ENCODE measurements around the gene KRT17. TPM values are rescaled to one million over a fixed set of nuclear protein-coding genes. Genes with fewer than 3 reads are reported as not detected.
"Not testable (repeated sequence)": the region's sequence is repeated elsewhere in the genome, so short reads cannot be mapped to it uniquely, and the experiment has no call there.

Gene KRT17
- polyA plus RNA-seq, 1 donor from 2014 or later: not detected

DNA sequence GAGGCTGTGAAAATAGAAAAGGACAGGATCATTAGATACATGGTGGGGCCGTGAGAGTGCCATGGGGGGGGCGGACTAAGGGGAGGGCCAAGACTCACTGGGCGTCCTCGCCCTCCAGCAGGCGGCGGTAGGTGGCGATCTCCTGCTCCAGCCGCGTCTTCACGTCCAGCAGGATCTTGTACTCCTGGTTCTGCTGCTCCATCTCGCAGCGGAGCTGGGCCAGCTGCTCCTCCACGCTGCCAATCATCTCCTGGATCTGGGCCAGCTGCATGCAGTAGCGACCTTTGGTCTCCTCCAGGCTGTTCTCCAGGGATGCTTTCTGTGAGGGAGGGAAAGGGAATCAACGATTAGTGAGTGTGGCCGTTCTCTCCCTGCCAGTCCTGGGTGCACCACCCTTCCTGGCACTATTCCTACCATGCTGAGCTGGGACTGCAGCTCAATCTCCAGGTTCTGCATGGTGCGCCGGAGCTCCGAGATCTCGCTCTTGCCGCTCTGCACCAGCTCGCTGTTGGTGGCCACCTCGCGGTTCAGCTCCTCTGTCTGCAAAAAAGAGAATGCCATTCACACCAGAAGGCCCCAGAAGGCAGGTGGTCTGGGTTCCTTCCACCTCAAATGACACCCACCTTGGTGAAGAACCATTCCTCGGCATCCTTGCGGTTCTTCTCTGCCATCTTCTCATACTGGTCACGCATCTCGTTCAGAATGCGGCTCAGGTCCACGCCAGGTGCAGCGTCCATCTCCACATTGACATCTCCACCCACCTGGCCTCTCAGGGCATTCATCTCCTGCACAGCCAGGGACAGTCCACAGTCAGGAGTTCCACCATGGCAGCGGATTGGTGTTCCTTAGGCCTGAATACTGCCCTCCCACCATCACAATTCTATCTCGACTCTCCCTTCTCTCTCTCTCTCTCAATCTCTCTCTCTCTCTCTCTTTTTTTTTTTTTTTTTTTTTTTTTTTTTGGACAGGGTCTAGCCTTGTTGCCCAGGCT, 40.9 kb downstream of the KRT17 start:
- Histone ChIP-seq H4K20me1 (ENCODE audit: insufficient read depth) (no peaks in the 10 kb centered on the region), H3K4me2 (ENCODE audit: low read length) (no peak overlapping the region), H3F3A (ENCODE audit: insufficient read depth, low read length, poor library complexity, severe bottlenecking) (no peaks in the 10 kb centered on the region), H3K79me2 (replicated peaks; ENCODE audit: insufficient read depth, low read length) (no peaks in the 10 kb centered on the region), H3K9me2 (ENCODE audit: insufficient read depth, low read length) (no peaks in the 10 kb centered on the region), H3K36me3 (ENCODE audit: insufficient read depth, low read length) (no peaks in the 10 kb centered on the region), H3K4me3 (ENCODE audit: low read length) (no peak overlapping the region), H3K27ac (ENCODE audit: low read length) (no peak overlapping the region), H3K27me3 (ENCODE audit: insufficient read depth, low read depth, low read length) (no peaks in the 10 kb centered on the region), H3K9ac (ENCODE audit: low read length) (no peak overlapping the region), H3K9me3 (ENCODE audit: low read length) (no peaks in the 10 kb centered on the region), H2AFZ (ENCODE audit: low read depth, low read length) (no peak overlapping the region)
- no peak for TF ChIP-seq REST (IDR thresholded peaks at IDR 0.05; ENCODE audit: borderline replicate concordance)
- TF ChIP-seq POLR2AphosphoS5 (IDR thresholded peaks at IDR 0.05): no peak
- TF ChIP-seq TAF1 (IDR thresholded peaks at IDR 0.05; ENCODE audit: low read depth): no peak
- no peak for TF ChIP-seq SMC3 (conservative IDR thresholded peaks at IDR 0.05; ENCODE audit: poor library complexity)
- TF ChIP-seq, protein P1, sequence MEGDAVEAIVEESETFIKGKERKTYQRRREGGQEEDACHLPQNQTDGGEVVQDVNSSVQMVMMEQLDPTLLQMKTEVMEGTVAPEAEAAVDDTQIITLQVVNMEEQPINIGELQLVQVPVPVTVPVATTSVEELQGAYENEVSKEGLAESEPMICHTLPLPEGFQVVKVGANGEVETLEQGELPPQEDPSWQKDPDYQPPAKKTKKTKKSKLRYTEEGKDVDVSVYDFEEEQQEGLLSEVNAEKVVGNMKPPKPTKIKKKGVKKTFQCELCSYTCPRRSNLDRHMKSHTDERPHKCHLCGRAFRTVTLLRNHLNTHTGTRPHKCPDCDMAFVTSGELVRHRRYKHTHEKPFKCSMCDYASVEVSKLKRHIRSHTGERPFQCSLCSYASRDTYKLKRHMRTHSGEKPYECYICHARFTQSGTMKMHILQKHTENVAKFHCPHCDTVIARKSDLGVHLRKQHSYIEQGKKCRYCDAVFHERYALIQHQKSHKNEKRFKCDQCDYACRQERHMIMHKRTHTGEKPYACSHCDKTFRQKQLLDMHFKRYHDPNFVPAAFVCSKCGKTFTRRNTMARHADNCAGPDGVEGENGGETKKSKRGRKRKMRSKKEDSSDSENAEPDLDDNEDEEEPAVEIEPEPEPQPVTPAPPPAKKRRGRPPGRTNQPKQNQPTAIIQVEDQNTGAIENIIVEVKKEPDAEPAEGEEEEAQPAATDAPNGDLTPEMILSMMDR (IDR thresholded peaks at IDR 0.05; ENCODE audit: poor library complexity, severe bottlenecking): no peak
- TF ChIP-seq MXI1 (conservative IDR thresholded peaks at IDR 0.05; ENCODE audit: poor library complexity, severe bottlenecking): no peak
- no peak for TF ChIP-seq EP300 (conservative IDR thresholded peaks at IDR 0.05; ENCODE audit: poor library complexity, severe bottlenecking)
- no peak for TF ChIP-seq RAD21 (conservative IDR thresholded peaks at IDR 0.05)
- no peak for TF ChIP-seq EZH2 (IDR thresholded peaks at IDR 0.05; ENCODE audit: borderline replicate concordance, insufficient read depth, low read length, poor library complexity, severe bottlenecking)

DNA sequence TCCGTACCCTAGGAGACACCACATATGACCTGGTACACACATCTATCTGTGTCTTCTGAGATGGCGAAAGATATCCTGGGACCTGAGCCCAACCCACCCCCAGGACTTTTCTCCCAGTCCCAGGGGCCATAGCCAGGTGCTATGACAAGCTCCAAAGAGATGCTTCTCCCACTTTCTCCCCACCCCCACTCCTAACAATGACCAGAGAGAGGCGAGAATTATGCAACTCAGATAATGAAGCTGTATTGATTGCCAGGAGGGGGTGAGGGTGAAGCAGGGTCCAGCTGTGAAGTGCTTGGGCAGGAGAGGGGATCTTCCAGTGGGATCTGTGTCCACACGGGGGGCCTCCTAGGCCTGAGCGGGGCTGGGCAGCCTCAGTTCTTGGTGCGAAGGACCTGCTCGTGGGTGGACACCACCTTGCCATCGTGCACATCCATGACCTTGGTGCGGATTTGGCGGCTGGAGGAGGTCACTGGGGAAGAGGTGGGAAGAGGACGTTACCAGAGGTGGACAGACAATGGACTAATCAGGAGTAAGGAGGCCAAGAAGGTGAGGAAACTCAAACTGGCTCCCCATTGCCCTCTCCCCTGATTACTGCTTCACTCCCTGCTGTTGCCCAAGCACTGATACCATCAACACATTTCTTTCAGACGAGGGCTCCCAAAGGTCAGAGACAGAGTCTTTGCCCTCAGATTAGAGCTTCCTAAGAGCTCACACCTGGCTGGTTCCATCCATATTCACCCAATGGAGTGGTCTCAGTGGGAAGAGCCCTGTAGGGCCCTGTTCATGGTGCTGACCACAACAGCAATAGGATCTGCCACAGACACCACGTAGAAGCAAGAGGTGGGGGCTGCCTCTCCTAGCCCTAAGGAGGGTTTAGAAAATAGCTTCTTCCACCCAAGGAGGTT, 42.1 kb downstream of the KRT17 start:
- H3K4me2 ChIP-seq (ENCODE audit: low read length); H4K20me1 ChIP-seq (ENCODE audit: insufficient read depth): not testable (repeated sequence)

More for the DNA sequence above, 42.1 kb downstream of the KRT17 start:
- H2AFZ ChIP-seq (ENCODE audit: low read depth, low read length); H3K79me2 ChIP-seq (replicated peaks; ENCODE audit: insufficient read depth, low read length); H3K27me3 ChIP-seq (ENCODE audit: insufficient read depth, low read depth, low read length); H3K27ac ChIP-seq (ENCODE audit: low read length); H3K36me3 ChIP-seq (ENCODE audit: insufficient read depth, low read length); H3K9me3 ChIP-seq (ENCODE audit: low read length); H3K4me3 ChIP-seq (ENCODE audit: low read length); H3K9me2 ChIP-seq (ENCODE audit: insufficient read depth, low read length); H3K9ac ChIP-seq (ENCODE audit: low read length); H3F3A ChIP-seq (ENCODE audit: insufficient read depth, low read length, poor library complexity, severe bottlenecking): not testable (repeated sequence)

Measured in neural cell (in vitro differentiated cells).